HL-60 (cell line): ENCODE results near the gene SS18.

ENCODE experiments used
- CTCF ChIP-seq: IDR thresholded peaks from one replicate; pipeline ENCODE4 v1.5.1; 2011; ENCODE audit warnings: low read length, control low read depth, inconsistent platforms; ENCODE audit not compliant: insufficient read depth
- GABPA ChIP-seq: IDR thresholded peaks from 2 replicates; pipeline ENCODE4 v1.6.1; 2012; ENCODE audit warnings: low read depth
- POLR2AphosphoS5 ChIP-seq: IDR thresholded peaks from 2 replicates; pipeline ENCODE4 v1.6.1; 2012; ENCODE audit warnings: low read depth
- TF ChIP-seq, protein P1 (sequence below): IDR thresholded peaks from 2 replicates; pipeline ENCODE4 v1.6.1; 2012; ENCODE audit warnings: low read depth; ENCODE audit not compliant: insufficient replicate concordance

GRCh38 chr18:26096852-26097251 lies 6.4 kb upstream of the SS18 start:
- TF ChIP-seq CTCF (no peak), POLR2AphosphoS5 (no peak), GABPA (no peak)
- TF ChIP-seq, protein P1, sequence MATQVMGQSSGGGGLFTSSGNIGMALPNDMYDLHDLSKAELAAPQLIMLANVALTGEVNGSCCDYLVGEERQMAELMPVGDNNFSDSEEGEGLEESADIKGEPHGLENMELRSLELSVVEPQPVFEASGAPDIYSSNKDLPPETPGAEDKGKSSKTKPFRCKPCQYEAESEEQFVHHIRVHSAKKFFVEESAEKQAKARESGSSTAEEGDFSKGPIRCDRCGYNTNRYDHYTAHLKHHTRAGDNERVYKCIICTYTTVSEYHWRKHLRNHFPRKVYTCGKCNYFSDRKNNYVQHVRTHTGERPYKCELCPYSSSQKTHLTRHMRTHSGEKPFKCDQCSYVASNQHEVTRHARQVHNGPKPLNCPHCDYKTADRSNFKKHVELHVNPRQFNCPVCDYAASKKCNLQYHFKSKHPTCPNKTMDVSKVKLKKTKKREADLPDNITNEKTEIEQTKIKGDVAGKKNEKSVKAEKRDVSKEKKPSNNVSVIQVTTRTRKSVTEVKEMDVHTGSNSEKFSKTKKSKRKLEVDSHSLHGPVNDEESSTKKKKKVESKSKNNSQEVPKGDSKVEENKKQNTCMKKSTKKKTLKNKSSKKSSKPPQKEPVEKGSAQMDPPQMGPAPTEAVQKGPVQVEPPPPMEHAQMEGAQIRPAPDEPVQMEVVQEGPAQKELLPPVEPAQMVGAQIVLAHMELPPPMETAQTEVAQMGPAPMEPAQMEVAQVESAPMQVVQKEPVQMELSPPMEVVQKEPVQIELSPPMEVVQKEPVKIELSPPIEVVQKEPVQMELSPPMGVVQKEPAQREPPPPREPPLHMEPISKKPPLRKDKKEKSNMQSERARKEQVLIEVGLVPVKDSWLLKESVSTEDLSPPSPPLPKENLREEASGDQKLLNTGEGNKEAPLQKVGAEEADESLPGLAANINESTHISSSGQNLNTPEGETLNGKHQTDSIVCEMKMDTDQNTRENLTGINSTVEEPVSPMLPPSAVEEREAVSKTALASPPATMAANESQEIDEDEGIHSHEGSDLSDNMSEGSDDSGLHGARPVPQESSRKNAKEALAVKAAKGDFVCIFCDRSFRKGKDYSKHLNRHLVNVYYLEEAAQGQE, result no peak
